Skeletal muscle satellite cell (primary cell): ENCODE results near the gene TBC1D7.

Experiments used
- H3K27me3 ChIP-seq: 2 replicates; pipeline ENCODE4 v1.7.0; 2013; ENCODE audit warnings: low read length; ENCODE audit not compliant: control insufficient read depth, insufficient read depth
- H3K36me3 ChIP-seq: 2 replicates; pipeline ENCODE4 v1.7.0; 2013; ENCODE audit warnings: mild to moderate bottlenecking, control low read depth, low read length; ENCODE audit not compliant: insufficient read depth
- H3K4me1 ChIP-seq: 2 replicates; pipeline ENCODE4 v1.7.0; 2013; ENCODE audit warnings: low read length; ENCODE audit not compliant: control insufficient read depth, insufficient read depth
- H3K4me2 ChIP-seq: 2 replicates; pipeline ENCODE4 v1.7.0; 2013; ENCODE audit warnings: mild to moderate bottlenecking, low read length
- H3K4me3 ChIP-seq: 2 replicates; pipeline ENCODE4 v1.7.0; 2013; ENCODE audit warnings: low read length
- H3K9ac ChIP-seq: 2 replicates; pipeline ENCODE4 v1.7.0; 2013; ENCODE audit warnings: mild to moderate bottlenecking, low read depth, low read length, moderate library complexity
- H3K9me3 ChIP-seq: replicated peaks from 2 replicates; pipeline ENCODE4 v1.7.0; 2013; ENCODE audit warnings: mild to moderate bottlenecking, control low read depth, low read length

Gene TBC1D7

GRCh38 chr6:13308332-13308731 lies 20.0 kb downstream of the TBC1D7 start:
- Histone ChIP-seq H3K9ac (peak overlapping the region; percentile 73), H3K27me3 (no peaks in the 10 kb centered on the region), H3K4me3 (no peak overlapping the region), H3K4me1 (peaks cover 34% of the 10 kb centered on the region), H3K9me3 (no peaks in the 10 kb centered on the region), H3K36me3 (peaks cover 37% of the 10 kb centered on the region), H3K4me2 (no peak overlapping the region)

GRCh38 chr6:13307508-13307995 lies 20.8 kb downstream of the TBC1D7 start:
- no peaks in the 10 kb centered on the region for H3K9me3 ChIP-seq
- H3K36me3 ChIP-seq: peaks cover 37% of the 10 kb centered on the region
- H3K4me3 ChIP-seq: no peak overlapping the region
- peak overlapping the region; percentile 36 for H3K4me2 ChIP-seq
- peak overlapping the region; percentile 73 for H3K9ac ChIP-seq
- H3K4me1 ChIP-seq: peaks cover 41% of the 10 kb centered on the region
- H3K27me3 ChIP-seq: no peaks in the 10 kb centered on the region

- H3K4me2 ChIP-seq: no peak overlapping the region
- peaks cover 34% of the 10 kb centered on the region for H3K36me3 ChIP-seq
- no peak overlapping the region for H3K4me3 ChIP-seq
- no peaks in the 10 kb centered on the region for H3K27me3 ChIP-seq
- H3K9ac ChIP-seq: no peak overlapping the region
- no peaks in the 10 kb centered on the region for H3K9me3 ChIP-seq
- peaks cover 47% of the 10 kb centered on the region for H3K4me1 ChIP-seq
Measured at GRCh38 chr6:13305791-13306190, 22.5 kb downstream of the TBC1D7 start.

- H3K9ac ChIP-seq: no peak overlapping the region
- H3K4me3 ChIP-seq: no peak overlapping the region
- H3K36me3 ChIP-seq: peaks cover 34% of the 10 kb centered on the region
- H3K4me1 ChIP-seq: peaks cover 47% of the 10 kb centered on the region
- H3K9me3 ChIP-seq: no peaks in the 10 kb centered on the region
- H3K4me2 ChIP-seq: no peak overlapping the region
- H3K27me3 ChIP-seq: no peaks in the 10 kb centered on the region
Measured at GRCh38 chr6:13305288-13305687, 23.0 kb downstream of the TBC1D7 start.

- Histone ChIP-seq H3K4me2 (no peak overlapping the region), H3K4me3 (no peak overlapping the region), H3K9me3 (no peaks in the 10 kb centered on the region), H3K9ac (no peak overlapping the region), H3K4me1 (peaks cover 47% of the 10 kb centered on the region), H3K36me3 (peaks cover 34% of the 10 kb centered on the region), H3K27me3 (no peaks in the 10 kb centered on the region)
Measured at GRCh38 chr6:13304580-13305260, 23.6 kb downstream of the TBC1D7 start.

GRCh38 chr6:13304101-13304500 lies 24.2 kb downstream of the TBC1D7 start:
- Histone ChIP-seq H3K4me1 (peaks cover 47% of the 10 kb centered on the region), H3K9me3 (no peaks in the 10 kb centered on the region), H3K4me2 (no peak overlapping the region), H3K9ac (peak overlapping the region; percentile 45), H3K4me3 (no peak overlapping the region), H3K36me3 (peaks cover 34% of the 10 kb centered on the region), H3K27me3 (no peaks in the 10 kb centered on the region)

- peaks cover 43% of the 10 kb centered on the region for H3K4me1 ChIP-seq
- H3K4me3 ChIP-seq: no peak overlapping the region
- H3K27me3 ChIP-seq: no peaks in the 10 kb centered on the region
- H3K4me2 ChIP-seq: peak overlapping the region; percentile 18
- peaks cover 29% of the 10 kb centered on the region for H3K36me3 ChIP-seq
- H3K9ac ChIP-seq: peak overlapping the region; percentile 45
- no peaks in the 10 kb centered on the region for H3K9me3 ChIP-seq
Measured at GRCh38 chr6:13303668-13304017, 24.7 kb downstream of the TBC1D7 start.

- Histone ChIP-seq H3K4me3 (peak overlapping the region; percentile 5), H3K9me3 (no peaks in the 10 kb centered on the region), H3K9ac (peak overlapping the region; percentile 51), H3K4me2 (peak overlapping the region; percentile 51), H3K4me1 (peaks cover 36% of the 10 kb centered on the region), H3K27me3 (no peaks in the 10 kb centered on the region), H3K36me3 (peaks cover 27% of the 10 kb centered on the region)
Measured at GRCh38 chr6:13302751-13303667, 25.3 kb downstream of the TBC1D7 start.

- H3K9me3 ChIP-seq: no peaks in the 10 kb centered on the region
- no peaks in the 10 kb centered on the region for H3K27me3 ChIP-seq
- peaks cover 31% of the 10 kb centered on the region for H3K4me1 ChIP-seq
- H3K36me3 ChIP-seq: peaks cover 30% of the 10 kb centered on the region
- peak overlapping the region; percentile 51 for H3K9ac ChIP-seq
- H3K4me3 ChIP-seq: peak overlapping the region; percentile 5
- H3K4me2 ChIP-seq: peak overlapping the region; percentile 51
Measured at GRCh38 chr6:13302291-13302690, 26.0 kb downstream of the TBC1D7 start.

- Histone ChIP-seq H3K9me3 (no peaks in the 10 kb centered on the region), H3K36me3 (peaks cover 23% of the 10 kb centered on the region), H3K4me2 (no peak overlapping the region), H3K9ac (no peak overlapping the region), H3K4me1 (peaks cover 27% of the 10 kb centered on the region), H3K27me3 (no peaks in the 10 kb centered on the region), H3K4me3 (no peak overlapping the region)
Measured at GRCh38 chr6:13300643-13301590, 27.4 kb downstream of the TBC1D7 start.

GRCh38 chr6:13299918-13300317 lies 28.4 kb downstream of the TBC1D7 start:
- no peak overlapping the region for H3K4me2 ChIP-seq
- no peaks in the 10 kb centered on the region for H3K27me3 ChIP-seq
- peaks cover 27% of the 10 kb centered on the region for H3K4me1 ChIP-seq
- H3K4me3 ChIP-seq: no peak overlapping the region
- H3K9ac ChIP-seq: no peak overlapping the region
- peaks cover 30% of the 10 kb centered on the region for H3K36me3 ChIP-seq
- no peaks in the 10 kb centered on the region for H3K9me3 ChIP-seq
